Omental fat pad (tissue), 4 donors: ENCODE results near the gene NMRAL1. TPM values are rescaled to one million over a fixed set of nuclear protein-coding genes. Genes with fewer than 3 reads are reported as not detected.

ENCODE experiments used
- ATAC-seq: fragments of 150-250 bp; one replicate; pipeline ENCODE4 v1.9.1; 2016; ENCODE audit warnings: mild to moderate bottlenecking, moderate library complexity; ENCODE audit not compliant: low FRiP score
- DNase-seq: peaks from one replicate; pipeline ENCODE4 v3.0.0-alpha.2; 2019; ENCODE audit warnings: low spot score
- total RNA-seq, 4 donors: library from RNA; depleted of rRNA; stranded (reverse); fragments of >200 nt; gene quantifications; one replicate each; pipeline ENCODE4 v1.1.0, GENCODE V29; 2016
- TF ChIP-seq, protein P1 (sequence below), 3 donors: fragments of 450-650 bp; IDR thresholded peaks; one replicate each; pipeline ENCODE4 v1.5.1; 2016 to 2017; ENCODE audit warnings: antibody characterized with exemption in 3 of 3, mild to moderate bottlenecking in 3 of 3, moderate library complexity in 2 of 3

The NMRAL1 gene
- total RNA-seq, 4 donors from 2014 or later = 27.9 to 56.8 (median 44.5) TPM

DNA sequence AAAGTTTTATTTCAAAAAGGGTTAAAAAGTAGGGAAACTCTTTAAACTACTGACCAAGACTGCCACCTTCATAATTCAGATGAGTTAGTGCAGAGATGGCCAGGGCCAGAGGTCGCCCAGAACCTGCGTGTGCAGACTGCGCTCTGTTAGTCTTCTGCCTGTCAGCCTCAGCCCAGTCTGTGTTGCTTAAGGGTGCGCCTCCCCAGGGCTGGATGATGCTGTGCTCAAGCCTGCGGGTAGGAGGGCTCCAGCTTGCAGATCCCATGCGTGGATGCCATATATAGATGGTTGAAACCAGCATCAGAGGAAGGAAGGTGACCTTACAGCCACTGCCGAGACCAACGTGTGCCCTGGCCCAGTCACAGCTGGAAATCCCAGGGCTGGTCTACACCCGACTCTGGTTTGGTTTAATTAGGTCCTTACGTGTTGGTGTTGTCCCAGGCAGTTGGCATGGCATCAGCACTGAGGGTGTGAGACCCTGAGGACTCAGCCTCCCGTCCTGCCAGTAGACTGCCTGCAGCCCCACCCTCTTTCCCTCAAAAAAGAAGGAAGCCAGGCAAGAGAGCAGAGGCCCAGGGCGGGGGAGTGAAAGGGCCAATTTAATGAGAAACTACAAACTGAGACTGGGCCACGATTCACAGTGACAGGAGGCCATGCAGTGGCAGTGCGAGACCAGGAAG, 36.5 kb upstream of the NMRAL1 start:
- ATAC-seq = no peak

DNA sequence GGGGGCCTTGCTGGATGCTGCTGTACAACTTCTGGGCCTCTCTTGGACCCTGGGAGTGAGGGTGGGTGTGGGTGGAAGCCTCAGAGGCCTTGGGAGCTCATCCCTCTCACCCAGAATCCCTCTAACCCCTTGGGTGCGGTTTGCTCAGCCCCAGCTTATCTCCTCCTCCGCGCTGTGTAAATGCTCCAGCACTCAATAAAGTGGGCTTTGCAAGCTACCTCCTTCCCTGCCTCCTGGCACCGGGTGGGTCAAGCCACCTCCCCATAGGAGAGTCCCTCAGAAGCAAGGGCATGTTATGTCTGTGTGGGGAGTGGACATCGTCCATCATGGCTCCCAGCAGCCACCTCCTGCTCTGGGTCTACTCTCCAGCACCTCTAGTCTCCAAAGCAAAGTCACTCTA, 35.7 kb upstream of the NMRAL1 start:
- TF ChIP-seq, protein P1, sequence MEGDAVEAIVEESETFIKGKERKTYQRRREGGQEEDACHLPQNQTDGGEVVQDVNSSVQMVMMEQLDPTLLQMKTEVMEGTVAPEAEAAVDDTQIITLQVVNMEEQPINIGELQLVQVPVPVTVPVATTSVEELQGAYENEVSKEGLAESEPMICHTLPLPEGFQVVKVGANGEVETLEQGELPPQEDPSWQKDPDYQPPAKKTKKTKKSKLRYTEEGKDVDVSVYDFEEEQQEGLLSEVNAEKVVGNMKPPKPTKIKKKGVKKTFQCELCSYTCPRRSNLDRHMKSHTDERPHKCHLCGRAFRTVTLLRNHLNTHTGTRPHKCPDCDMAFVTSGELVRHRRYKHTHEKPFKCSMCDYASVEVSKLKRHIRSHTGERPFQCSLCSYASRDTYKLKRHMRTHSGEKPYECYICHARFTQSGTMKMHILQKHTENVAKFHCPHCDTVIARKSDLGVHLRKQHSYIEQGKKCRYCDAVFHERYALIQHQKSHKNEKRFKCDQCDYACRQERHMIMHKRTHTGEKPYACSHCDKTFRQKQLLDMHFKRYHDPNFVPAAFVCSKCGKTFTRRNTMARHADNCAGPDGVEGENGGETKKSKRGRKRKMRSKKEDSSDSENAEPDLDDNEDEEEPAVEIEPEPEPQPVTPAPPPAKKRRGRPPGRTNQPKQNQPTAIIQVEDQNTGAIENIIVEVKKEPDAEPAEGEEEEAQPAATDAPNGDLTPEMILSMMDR (IDR thresholded peaks at IDR 0.05) = no peak
- no peak for DNase-seq
- no peak for ATAC-seq

More for the DNA sequence above, 36.5 kb upstream of the NMRAL1 start:
- TF ChIP-seq, protein P1 (IDR thresholded peaks at IDR 0.05) = no peak
- no peak for DNase-seq

DNA sequence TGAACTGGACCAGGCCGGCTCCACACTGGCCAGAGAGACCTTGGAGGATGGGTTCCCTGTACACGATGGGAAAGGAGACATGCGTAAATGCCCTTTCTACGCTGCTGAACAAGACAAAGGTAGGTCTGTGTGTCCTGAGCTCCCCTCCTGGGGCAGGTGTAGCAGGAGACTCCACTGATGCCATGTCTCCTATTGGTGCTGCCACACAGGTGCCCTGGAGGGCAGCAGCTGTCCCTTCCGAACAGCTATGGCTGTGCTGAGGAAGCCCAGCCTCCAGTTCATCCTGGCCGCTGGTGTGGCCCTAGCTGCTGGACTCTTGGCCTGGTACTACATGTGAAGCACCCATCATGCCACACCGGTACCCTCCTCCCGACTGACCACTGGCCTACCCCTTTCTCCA, 35.0 kb upstream of the NMRAL1 start:
- DNase-seq (no peak), ATAC-seq (no peak)
- TF ChIP-seq, protein P1 (IDR thresholded peaks at IDR 0.05) = no peak

DNA sequence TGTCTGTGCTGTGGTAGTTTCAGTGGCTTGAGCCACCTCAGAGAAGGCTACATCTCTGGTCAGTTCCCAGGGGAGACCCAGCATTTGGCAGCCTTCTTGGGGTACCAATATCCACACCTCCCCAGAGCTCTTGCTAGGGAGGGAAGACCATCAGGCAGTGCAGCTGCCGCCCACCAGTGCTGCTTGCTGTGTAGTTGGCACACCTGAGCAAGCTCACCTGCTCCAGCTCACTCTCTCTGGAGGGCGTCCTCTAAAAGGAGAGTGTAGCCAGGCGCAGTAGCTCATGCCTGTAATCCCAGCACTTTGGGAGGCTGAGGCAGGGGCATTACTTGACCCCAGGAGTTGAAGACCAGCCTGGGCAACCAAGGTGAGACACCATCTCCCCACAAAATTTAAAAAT, 34.4 kb upstream of the NMRAL1 start:
- DNase-seq = no peak
- ATAC-seq = no peak
- TF ChIP-seq, protein P1 (IDR thresholded peaks at IDR 0.05) = no peak

DNA sequence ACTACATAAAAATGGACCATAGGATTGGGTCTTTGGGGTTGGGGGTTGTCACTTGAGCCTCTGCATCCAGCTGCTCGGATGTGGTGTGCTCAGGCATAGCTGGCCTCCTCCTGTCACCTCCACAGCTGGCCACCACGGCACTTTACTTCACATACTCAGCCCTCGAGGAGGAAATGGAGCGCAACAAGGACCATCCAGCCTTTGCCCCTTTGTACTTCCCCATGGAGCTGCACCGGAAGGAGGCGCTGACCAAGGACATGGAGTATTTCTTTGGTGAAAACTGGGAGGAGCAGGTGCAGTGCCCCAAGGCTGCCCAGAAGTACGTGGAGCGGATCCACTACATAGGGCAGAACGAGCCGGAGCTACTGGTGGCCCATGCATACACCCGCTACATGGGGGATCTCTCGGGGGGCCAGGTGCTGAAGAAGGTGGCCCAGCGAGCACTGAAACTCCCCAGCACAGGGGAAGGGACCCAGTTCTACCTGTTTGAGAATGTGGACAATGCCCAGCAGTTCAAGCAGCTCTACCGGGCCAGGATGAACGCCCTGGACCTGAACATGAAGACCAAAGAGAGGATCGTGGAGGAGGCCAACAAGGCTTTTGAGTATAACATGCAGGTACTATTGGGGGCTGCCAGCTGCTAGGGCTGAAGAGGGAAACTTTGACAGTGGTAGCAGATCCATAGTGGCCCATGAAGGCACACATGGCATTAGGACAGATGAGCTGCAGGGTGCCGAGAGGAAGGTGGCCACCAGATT, 33.3 kb upstream of the NMRAL1 start:
- TF ChIP-seq, protein P1 (IDR thresholded peaks at IDR 0.05) = no peak
- ATAC-seq (no peak), DNase-seq (no peak)

DNA sequence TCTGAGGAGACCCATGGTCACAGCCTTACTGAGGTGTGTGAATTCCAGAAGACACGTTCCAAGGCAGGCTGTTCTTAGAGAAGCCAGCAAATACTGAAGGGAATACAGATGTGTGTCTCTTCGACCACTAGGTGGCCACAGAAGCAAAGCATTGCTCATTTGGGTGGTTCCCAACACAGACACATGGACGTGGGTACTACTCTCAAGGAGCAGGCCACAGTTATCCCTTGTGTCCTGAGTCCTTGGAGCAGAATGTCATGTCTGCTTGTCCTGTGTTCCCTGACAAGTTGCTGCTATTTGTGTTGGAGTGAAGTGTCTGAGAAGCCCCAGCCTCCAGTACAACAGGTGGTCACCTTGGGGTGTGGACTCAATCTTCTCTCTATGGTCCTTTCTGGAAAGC, 32.0 kb upstream of the NMRAL1 start:
- ATAC-seq (peak; percentile 25), DNase-seq (no peak)
- TF ChIP-seq, protein P1 (IDR thresholded peaks at IDR 0.05) = peak in 1 of 3 donors; percentile 53
